ENCODE data around the gene LRRC28. TPM values are rescaled to one million over a fixed set of nuclear protein-coding genes. Genes with fewer than 3 reads are reported as not detected.

LRRC28 gene
- total RNA-seq, 1 donor from 2014 or later = 17.2 TPM

GRCh38 chr15:99267957-99268356 is 16.7 kb downstream of the LRRC28 start:
- H3K36me3 ChIP-seq (ENCODE audit: control insufficient read depth in 3 of 3, insufficient read depth in 3 of 3, low read length in 3 of 3) = no peaks in the 10 kb centered on the region
- no peaks in the 10 kb centered on the region for H3K9me3 ChIP-seq (ENCODE audit: control insufficient read depth in 3 of 3, low read length in 3 of 3)
- no peaks in the 10 kb centered on the region for H3K4me1 ChIP-seq (ENCODE audit: control insufficient read depth in 3 of 3, insufficient read depth in 3 of 3, low read length in 3 of 3)
- H3K4me3 ChIP-seq (ENCODE audit: low read length in 3 of 3) = no peak overlapping the region
- no peaks in the 10 kb centered on the region for H3K27me3 ChIP-seq (ENCODE audit: control insufficient read depth in 3 of 3, insufficient read depth in 3 of 3, low read length in 3 of 3)
- no peak overlapping the region for H3K9ac ChIP-seq (ENCODE audit: low read depth in 1 of 3, low read length in 3 of 3)
- H3K27ac ChIP-seq (ENCODE audit: low read depth, low read length) = no peak overlapping the region

GRCh38 chr15:99268431-99268830 is 17.1 kb downstream of the LRRC28 start:
- H3K27me3 ChIP-seq (ENCODE audit: control insufficient read depth in 3 of 3, insufficient read depth in 3 of 3, low read length in 3 of 3) = no peaks in the 10 kb centered on the region
- no peaks in the 10 kb centered on the region for H3K9me3 ChIP-seq (ENCODE audit: control insufficient read depth in 3 of 3, low read length in 3 of 3)
- H3K4me3 ChIP-seq (ENCODE audit: low read length in 3 of 3) = no peak overlapping the region
- no peak overlapping the region for H3K9ac ChIP-seq (ENCODE audit: low read depth in 1 of 3, low read length in 3 of 3)
- H3K36me3 ChIP-seq (ENCODE audit: control insufficient read depth in 3 of 3, insufficient read depth in 3 of 3, low read length in 3 of 3) = no peaks in the 10 kb centered on the region
- H3K4me1 ChIP-seq (ENCODE audit: control insufficient read depth in 3 of 3, insufficient read depth in 3 of 3, low read length in 3 of 3) = no peaks in the 10 kb centered on the region
- H3K27ac ChIP-seq (ENCODE audit: low read depth, low read length) = no peak overlapping the region

GRCh38 chr15:99273801-99274200 is 22.5 kb downstream of the LRRC28 start:
- no peaks in the 10 kb centered on the region for H3K9me3 ChIP-seq (ENCODE audit: control insufficient read depth in 3 of 3, low read length in 3 of 3)
- H3K27ac ChIP-seq (ENCODE audit: low read depth, low read length) = no peak overlapping the region
- no peaks in the 10 kb centered on the region for H3K27me3 ChIP-seq (ENCODE audit: control insufficient read depth in 3 of 3, insufficient read depth in 3 of 3, low read length in 3 of 3)
- no peak overlapping the region for H3K4me3 ChIP-seq (ENCODE audit: low read length in 3 of 3)
- no peaks in the 10 kb centered on the region for H3K4me1 ChIP-seq (ENCODE audit: control insufficient read depth in 3 of 3, insufficient read depth in 3 of 3, low read length in 3 of 3)
- no peak overlapping the region for H3K9ac ChIP-seq (ENCODE audit: low read depth in 1 of 3, low read length in 3 of 3)
- H3K36me3 ChIP-seq (ENCODE audit: control insufficient read depth in 3 of 3, insufficient read depth in 3 of 3, low read length in 3 of 3) = no peaks in the 10 kb centered on the region

DNA sequence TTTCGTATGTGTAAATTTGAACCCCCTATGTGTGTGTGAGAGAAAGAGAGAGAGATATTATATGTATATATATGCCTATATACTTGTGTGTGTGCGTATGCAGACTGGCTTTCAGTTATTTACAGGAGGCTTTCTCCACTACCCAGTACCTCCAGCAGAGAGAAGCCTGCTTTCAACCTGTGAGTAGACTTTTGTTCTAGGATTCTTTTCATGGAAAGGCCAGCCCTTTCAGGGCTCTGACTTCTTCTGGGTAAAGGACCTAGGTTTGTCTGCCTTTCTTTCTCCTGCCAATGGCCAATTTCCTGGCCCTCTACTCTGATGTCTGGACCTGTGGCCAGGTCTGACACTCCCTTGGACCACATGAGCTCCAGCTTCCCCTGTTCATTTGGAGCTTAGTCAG is 23.8 kb downstream of the LRRC28 start:
- no peaks in the 10 kb centered on the region for H3K27me3 ChIP-seq (ENCODE audit: control insufficient read depth in 3 of 3, insufficient read depth in 3 of 3, low read length in 3 of 3)
- H3K4me3 ChIP-seq (ENCODE audit: low read length in 3 of 3) = no peak overlapping the region
- no peaks in the 10 kb centered on the region for H3K36me3 ChIP-seq (ENCODE audit: control insufficient read depth in 3 of 3, insufficient read depth in 3 of 3, low read length in 3 of 3)
- H3K27ac ChIP-seq (ENCODE audit: low read depth, low read length) = no peak overlapping the region
- no peaks in the 10 kb centered on the region for H3K9me3 ChIP-seq (ENCODE audit: control insufficient read depth in 3 of 3, low read length in 3 of 3)
- H3K4me1 ChIP-seq (ENCODE audit: control insufficient read depth in 3 of 3, insufficient read depth in 3 of 3, low read length in 3 of 3) = no peaks in the 10 kb centered on the region
- H3K9ac ChIP-seq (ENCODE audit: low read depth in 1 of 3, low read length in 3 of 3) = no peak overlapping the region

DNA sequence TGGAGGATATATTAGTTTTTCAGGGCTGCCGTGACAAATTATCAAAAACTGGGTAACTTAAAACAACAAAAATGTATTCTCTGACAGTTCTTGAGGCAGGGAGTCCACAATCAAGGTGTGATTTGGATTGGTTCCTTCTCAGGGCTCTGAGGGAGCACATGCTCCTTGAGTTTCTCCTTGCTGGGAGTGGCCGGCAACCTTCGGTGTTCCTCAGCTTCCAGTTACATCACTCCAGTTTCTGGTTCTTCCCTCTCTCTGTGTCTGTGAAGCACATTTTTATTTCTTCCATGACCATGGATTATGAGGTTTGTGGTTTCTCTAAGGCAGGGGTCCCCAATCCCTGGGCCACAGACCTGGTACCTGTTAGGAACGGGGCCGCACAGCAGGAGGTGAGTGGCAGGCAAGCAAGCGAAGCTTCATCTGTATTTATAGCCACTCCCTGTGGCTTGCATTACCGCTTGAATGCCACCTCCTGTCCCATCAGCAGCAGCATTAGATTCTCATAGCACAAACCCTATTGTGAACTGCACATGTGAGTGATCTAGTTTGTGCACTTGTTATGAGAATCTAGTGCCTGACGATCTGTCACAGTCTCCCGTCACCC is 24.3 kb downstream of the LRRC28 start:
- H3K27me3 ChIP-seq (ENCODE audit: control insufficient read depth in 3 of 3, insufficient read depth in 3 of 3, low read length in 3 of 3) = no peaks in the 10 kb centered on the region
- no peaks in the 10 kb centered on the region for H3K4me1 ChIP-seq (ENCODE audit: control insufficient read depth in 3 of 3, insufficient read depth in 3 of 3, low read length in 3 of 3)
- no peak overlapping the region for H3K27ac ChIP-seq (ENCODE audit: low read depth, low read length)
- no peaks in the 10 kb centered on the region for H3K9me3 ChIP-seq (ENCODE audit: control insufficient read depth in 3 of 3, low read length in 3 of 3)
- no peak overlapping the region for H3K4me3 ChIP-seq (ENCODE audit: low read length in 3 of 3)
- H3K36me3 ChIP-seq (ENCODE audit: control insufficient read depth in 3 of 3, insufficient read depth in 3 of 3, low read length in 3 of 3) = no peaks in the 10 kb centered on the region
- H3K9ac ChIP-seq (ENCODE audit: low read depth in 1 of 3, low read length in 3 of 3) = no peak overlapping the region

GRCh38 chr15:99279290-99279689 is 28.0 kb downstream of the LRRC28 start:
- Histone ChIP-seq H3K9ac (ENCODE audit: low read depth in 1 of 3, low read length in 3 of 3) (no peak overlapping the region), H3K4me3 (ENCODE audit: low read length in 3 of 3) (no peak overlapping the region), H3K27me3 (ENCODE audit: control insufficient read depth in 3 of 3, insufficient read depth in 3 of 3, low read length in 3 of 3) (no peaks in the 10 kb centered on the region), H3K9me3 (ENCODE audit: control insufficient read depth in 3 of 3, low read length in 3 of 3) (no peaks in the 10 kb centered on the region), H3K4me1 (ENCODE audit: control insufficient read depth in 3 of 3, insufficient read depth in 3 of 3, low read length in 3 of 3) (peaks cover 2 to 5% (median 5%) of the 10 kb centered on the region in 3 donors), H3K27ac (ENCODE audit: low read depth, low read length) (no peak overlapping the region), H3K36me3 (ENCODE audit: control insufficient read depth in 3 of 3, insufficient read depth in 3 of 3, low read length in 3 of 3) (no peaks in the 10 kb centered on the region)

DNA sequence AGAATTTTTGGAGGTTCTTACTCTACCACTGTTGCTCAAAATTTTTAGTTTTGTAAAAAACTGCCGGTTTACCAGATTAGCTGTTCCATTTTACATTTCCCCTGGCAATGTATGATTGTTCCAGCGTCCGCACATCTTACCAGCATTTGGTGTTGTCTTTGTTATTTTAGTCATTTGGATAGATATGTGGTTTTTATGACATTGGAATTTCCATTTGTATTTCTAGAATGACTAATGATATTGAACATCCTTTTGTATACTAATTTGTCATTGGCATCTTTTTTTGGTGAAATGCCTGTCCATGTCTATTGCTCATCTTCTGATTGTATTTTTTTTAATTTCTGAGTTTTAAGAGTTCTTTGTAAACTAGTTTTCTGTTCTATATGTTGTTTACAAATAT is 28.5 kb downstream of the LRRC28 start:
- H3K9ac ChIP-seq (ENCODE audit: low read depth in 1 of 3, low read length in 3 of 3) = no peak overlapping the region
- H3K27me3 ChIP-seq (ENCODE audit: control insufficient read depth in 3 of 3, insufficient read depth in 3 of 3, low read length in 3 of 3) = no peaks in the 10 kb centered on the region
- no peaks in the 10 kb centered on the region for H3K36me3 ChIP-seq (ENCODE audit: control insufficient read depth in 3 of 3, insufficient read depth in 3 of 3, low read length in 3 of 3)
- no peak overlapping the region for H3K27ac ChIP-seq (ENCODE audit: low read depth, low read length)
- H3K9me3 ChIP-seq (ENCODE audit: control insufficient read depth in 3 of 3, low read length in 3 of 3) = no peaks in the 10 kb centered on the region
- H3K4me1 ChIP-seq (ENCODE audit: control insufficient read depth in 3 of 3, insufficient read depth in 3 of 3, low read length in 3 of 3) = peaks cover 7 to 9% (median 9%) of the 10 kb centered on the region in 3 donors
- no peak overlapping the region for H3K4me3 ChIP-seq (ENCODE audit: low read length in 3 of 3)

DNA sequence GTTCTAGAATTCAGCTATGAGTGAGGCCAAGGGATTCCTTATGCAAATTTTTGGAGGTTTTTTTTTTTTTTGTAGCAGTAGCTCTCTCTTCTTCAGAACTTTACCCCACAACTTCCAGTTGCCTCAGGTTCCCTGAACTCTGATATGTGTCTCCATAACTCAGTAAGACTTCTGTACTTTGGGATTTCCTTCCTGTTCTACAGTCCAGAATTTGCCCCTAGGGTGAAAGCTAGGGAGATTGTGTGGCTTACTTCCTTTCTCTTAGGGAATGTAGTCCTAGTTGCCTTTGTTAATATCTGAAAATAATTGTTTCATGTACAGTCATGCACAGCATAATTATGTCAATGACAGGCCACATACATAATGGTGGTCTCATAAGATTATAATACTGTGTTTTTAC is 30.8 kb downstream of the LRRC28 start:
- Histone ChIP-seq H3K27ac (ENCODE audit: low read depth, low read length) (no peak overlapping the region), H3K36me3 (ENCODE audit: control insufficient read depth in 3 of 3, insufficient read depth in 3 of 3, low read length in 3 of 3) (no peaks in the 10 kb centered on the region), H3K9me3 (ENCODE audit: control insufficient read depth in 3 of 3, low read length in 3 of 3) (no peaks in the 10 kb centered on the region), H3K9ac (ENCODE audit: low read depth in 1 of 3, low read length in 3 of 3) (no peak overlapping the region), H3K27me3 (ENCODE audit: control insufficient read depth in 3 of 3, insufficient read depth in 3 of 3, low read length in 3 of 3) (no peaks in the 10 kb centered on the region), H3K4me3 (ENCODE audit: low read length in 3 of 3) (no peak overlapping the region), H3K4me1 (ENCODE audit: control insufficient read depth in 3 of 3, insufficient read depth in 3 of 3, low read length in 3 of 3) (peaks cover 7 to 9% (median 9%) of the 10 kb centered on the region in 3 donors)

GRCh38 chr15:99282586-99282985 is 31.3 kb downstream of the LRRC28 start:
- Histone ChIP-seq H3K4me3 (ENCODE audit: low read length in 3 of 3) (no peak overlapping the region), H3K9me3 (ENCODE audit: control insufficient read depth in 3 of 3, low read length in 3 of 3) (no peaks in the 10 kb centered on the region), H3K9ac (ENCODE audit: low read depth in 1 of 3, low read length in 3 of 3) (no peak overlapping the region), H3K27ac (ENCODE audit: low read depth, low read length) (no peak overlapping the region), H3K4me1 (ENCODE audit: control insufficient read depth in 3 of 3, insufficient read depth in 3 of 3, low read length in 3 of 3) (peaks cover 7 to 9% (median 9%) of the 10 kb centered on the region in 3 donors), H3K27me3 (ENCODE audit: control insufficient read depth in 3 of 3, insufficient read depth in 3 of 3, low read length in 3 of 3) (no peaks in the 10 kb centered on the region), H3K36me3 (ENCODE audit: control insufficient read depth in 3 of 3, insufficient read depth in 3 of 3, low read length in 3 of 3) (no peaks in the 10 kb centered on the region)

DNA sequence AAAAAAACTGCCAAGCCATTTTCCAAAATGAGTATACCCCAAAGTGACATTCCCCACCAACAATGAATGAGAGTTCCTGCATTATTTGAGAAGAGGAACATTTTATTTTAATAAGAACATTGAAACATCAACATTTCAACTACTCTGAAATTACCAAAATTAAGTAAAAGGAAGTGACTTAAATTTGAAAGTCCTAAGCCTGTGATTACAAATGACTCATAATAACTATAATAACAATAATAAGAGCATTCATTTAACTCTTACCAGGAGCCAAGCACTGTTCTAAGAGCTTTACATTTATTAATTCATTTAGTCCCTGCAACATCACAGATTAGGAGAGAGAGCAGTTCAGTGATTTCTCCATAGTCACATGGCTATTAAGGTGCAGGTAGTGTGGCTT is 32.4 kb downstream of the LRRC28 start:
- no peak overlapping the region for H3K4me3 ChIP-seq (ENCODE audit: low read length in 3 of 3)
- H3K36me3 ChIP-seq (ENCODE audit: control insufficient read depth in 3 of 3, insufficient read depth in 3 of 3, low read length in 3 of 3) = peaks cover 0 to 2% (median 0%) of the 10 kb centered on the region in 3 donors
- H3K9me3 ChIP-seq (ENCODE audit: control insufficient read depth in 3 of 3, low read length in 3 of 3) = no peaks in the 10 kb centered on the region
- H3K27me3 ChIP-seq (ENCODE audit: control insufficient read depth in 3 of 3, insufficient read depth in 3 of 3, low read length in 3 of 3) = no peaks in the 10 kb centered on the region
- no peak overlapping the region for H3K27ac ChIP-seq (ENCODE audit: low read depth, low read length)
- peaks cover 7 to 9% (median 9%) of the 10 kb centered on the region in 3 donors for H3K4me1 ChIP-seq (ENCODE audit: control insufficient read depth in 3 of 3, insufficient read depth in 3 of 3, low read length in 3 of 3)
- H3K9ac ChIP-seq (ENCODE audit: low read depth in 1 of 3, low read length in 3 of 3) = no peak overlapping the region
